Smooth muscle cell (in vitro differentiated cells): ENCODE data around the gene EIPR1. TPM values are rescaled to one million over a fixed set of nuclear protein-coding genes. Genes with fewer than 3 reads are reported as not detected.

Experiments
- DNase-seq: peaks from one replicate; lab custom pipeline; 2025; ENCODE audit not compliant: unreplicated experiment; lab: John Stamatoyannopoulos, UW
- H2AFZ ChIP-seq: fragments of 200-600 bp; sonication (generic); 2 replicates; pipeline ENCODE4 v1.6.0; 2016; ENCODE audit warnings: antibody characterized with exemption, low read depth, mild to moderate bottlenecking
- H3F3A ChIP-seq: fragments of 200-600 bp; sonication (generic); 2 replicates; pipeline ENCODE4 v1.6.0; 2017; ENCODE audit warnings: antibody characterized with exemption, low read depth
- H3K27ac ChIP-seq: fragments of 200-600 bp; sonication (generic); 2 replicates; pipeline ENCODE4 v1.5.1; 2016; ENCODE audit warnings: low read depth, mild to moderate bottlenecking
- H3K27me3 ChIP-seq: fragments of 200-600 bp; sonication (generic); 2 replicates; pipeline ENCODE4 v1.6.1; 2016; ENCODE audit warnings: low read depth, mild to moderate bottlenecking
- H3K36me3 ChIP-seq: fragments of 200-600 bp; sonication (generic); 2 replicates; pipeline ENCODE4 v1.5.1; 2016; ENCODE audit warnings: low read depth
- H3K4me1 ChIP-seq: fragments of 200-600 bp; sonication (generic); 2 replicates; pipeline ENCODE4 v1.5.1; 2016; ENCODE audit warnings: low read depth
- H3K4me2 ChIP-seq: fragments of 200-600 bp; sonication (generic); 2 replicates; pipeline ENCODE4 v1.6.0; 2016; ENCODE audit warnings: mild to moderate bottlenecking
- H3K4me3 ChIP-seq: fragments of 200-600 bp; sonication (generic); 2 replicates; pipeline ENCODE4 v1.5.1; 2016; ENCODE audit warnings: mild to moderate bottlenecking
- H3K79me2 ChIP-seq: fragments of 200-600 bp; sonication (generic); 2 replicates; pipeline ENCODE4 v1.6.0; 2016; ENCODE audit warnings: low read depth, mild to moderate bottlenecking
- H3K9ac ChIP-seq: fragments of 200-600 bp; sonication (generic); 2 replicates; pipeline ENCODE4 v1.6.0; 2016; ENCODE audit warnings: low read depth
- H3K9me3 ChIP-seq: fragments of 200-600 bp; sonication (generic); replicated peaks from 2 replicates; pipeline ENCODE4 v1.5.1; 2016; ENCODE audit warnings: low read depth
- H4K20me1 ChIP-seq: fragments of 200-600 bp; sonication (generic); 2 replicates; pipeline ENCODE4 v1.6.0; 2016; ENCODE audit warnings: low read depth
- WGBS: methylation state at CpG from one replicate; pipeline ENCODE4 v1.1.7; 2016; ENCODE audit warnings: low lambda C conversion rate; 5-methylcytosine and 5-hydroxymethylcytosine counted together
- polyA plus RNA-seq: library from polyadenylated mRNA; unstranded; fragments of >200 nt; fragmentation: Nextera tagmentation; extraction: Ambion mirVana; gene quantifications from 2 replicates; pipeline ENCODE4 v1.2.1, GENCODE V29; 2016
- total RNA-seq: library from RNA; depleted of rRNA; stranded (reverse); fragments of >200 nt; gene quantifications from 2 replicates; pipeline ENCODE4 v1.2.3, GENCODE V29; 2014
- TF ChIP-seq, protein P1 (sequence below): fragments of 200-600 bp; sonication (generic); IDR thresholded peaks from 2 replicates; pipeline ENCODE4 v1.5.1; 2017; ENCODE audit warnings: borderline replicate concordance, mild to moderate bottlenecking, antibody characterized with exemption; ENCODE audit not compliant: insufficient read depth, poor library complexity, severe bottlenecking

The EIPR1 gene
- total and polyA plus RNA-seq, 2 experiments from 2014 or later, result 18.5 to 23.1 TPM

- Histone ChIP-seq H3K9ac (no peak overlapping the region), H3K36me3 (no peaks in the 10 kb centered on the region), H3K27me3 (no peaks in the 10 kb centered on the region), H3K9me3 (no peaks in the 10 kb centered on the region), H3K79me2 (no peaks in the 10 kb centered on the region), H3F3A (no peaks in the 10 kb centered on the region), H3K27ac (no peak overlapping the region), H2AFZ (no peak overlapping the region), H3K4me1 (no peaks in the 10 kb centered on the region), H3K4me3 (no peak overlapping the region), H4K20me1 (peaks cover 28% of the 10 kb centered on the region), H3K4me2 (no peak overlapping the region)
- 97% methylated on average over 3 of the region's 3 CpGs for WGBS
- TF ChIP-seq, protein P1, sequence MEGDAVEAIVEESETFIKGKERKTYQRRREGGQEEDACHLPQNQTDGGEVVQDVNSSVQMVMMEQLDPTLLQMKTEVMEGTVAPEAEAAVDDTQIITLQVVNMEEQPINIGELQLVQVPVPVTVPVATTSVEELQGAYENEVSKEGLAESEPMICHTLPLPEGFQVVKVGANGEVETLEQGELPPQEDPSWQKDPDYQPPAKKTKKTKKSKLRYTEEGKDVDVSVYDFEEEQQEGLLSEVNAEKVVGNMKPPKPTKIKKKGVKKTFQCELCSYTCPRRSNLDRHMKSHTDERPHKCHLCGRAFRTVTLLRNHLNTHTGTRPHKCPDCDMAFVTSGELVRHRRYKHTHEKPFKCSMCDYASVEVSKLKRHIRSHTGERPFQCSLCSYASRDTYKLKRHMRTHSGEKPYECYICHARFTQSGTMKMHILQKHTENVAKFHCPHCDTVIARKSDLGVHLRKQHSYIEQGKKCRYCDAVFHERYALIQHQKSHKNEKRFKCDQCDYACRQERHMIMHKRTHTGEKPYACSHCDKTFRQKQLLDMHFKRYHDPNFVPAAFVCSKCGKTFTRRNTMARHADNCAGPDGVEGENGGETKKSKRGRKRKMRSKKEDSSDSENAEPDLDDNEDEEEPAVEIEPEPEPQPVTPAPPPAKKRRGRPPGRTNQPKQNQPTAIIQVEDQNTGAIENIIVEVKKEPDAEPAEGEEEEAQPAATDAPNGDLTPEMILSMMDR, result no peak
- DNase-seq, result no peak
Observed at GRCh38 chr2:3411103-3411502, 33.5 kb upstream of the EIPR1 start.

DNA sequence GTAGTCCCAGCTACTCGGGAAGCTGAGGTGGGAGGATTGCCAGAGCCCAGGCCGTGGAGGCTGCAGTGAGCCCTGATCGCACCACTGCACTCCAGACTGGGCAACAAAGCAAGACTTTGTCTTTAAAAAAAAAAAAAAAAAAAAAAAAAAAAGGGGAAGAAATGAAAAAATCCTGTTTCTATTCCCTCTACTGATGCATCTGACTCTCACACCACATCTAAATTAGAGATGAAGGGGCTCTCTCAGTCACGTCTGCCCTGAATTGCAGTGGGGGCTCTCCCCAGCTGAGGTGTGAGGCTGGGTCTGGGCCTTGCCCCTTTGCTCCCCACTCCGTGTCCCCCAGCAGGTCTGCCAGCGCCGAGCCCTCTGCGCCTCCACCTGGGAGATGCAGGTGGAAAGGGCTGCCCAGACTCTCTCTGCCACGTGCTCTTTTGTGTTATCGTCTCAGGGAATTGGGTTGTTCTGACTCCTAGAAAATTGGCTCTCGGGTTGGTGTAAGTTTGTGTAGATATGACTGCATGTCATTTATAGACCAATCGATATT, 32.1 kb upstream of the EIPR1 start:
- H3K79me2 ChIP-seq, result no peaks in the 10 kb centered on the region
- DNase-seq, result no peak
- WGBS, result 98% methylated on average over 11 of the region's 12 CpGs

GRCh38 chr2:3408781-3409180, 31.2 kb upstream of the EIPR1 start:
- H3K9ac ChIP-seq, result no peak overlapping the region
- H3K27me3 ChIP-seq, result no peaks in the 10 kb centered on the region
- peaks cover 36% of the 10 kb centered on the region for H4K20me1 ChIP-seq
- no peaks in the 10 kb centered on the region for H3F3A ChIP-seq
- H3K27ac ChIP-seq, result no peak overlapping the region
- TF ChIP-seq, protein P1, result no peak
- no peak overlapping the region for H3K4me3 ChIP-seq
- WGBS, result 98% methylated on average over 13 of the region's 13 CpGs
- no peaks in the 10 kb centered on the region for H3K4me1 ChIP-seq
- H3K4me2 ChIP-seq, result no peak overlapping the region
- H2AFZ ChIP-seq, result no peak overlapping the region
- DNase-seq, result no peak
- H3K9me3 ChIP-seq, result no peaks in the 10 kb centered on the region
- H3K79me2 ChIP-seq, result peaks cover 2% of the 10 kb centered on the region
- H3K36me3 ChIP-seq, result no peaks in the 10 kb centered on the region

More for the DNA sequence above, 32.1 kb upstream of the EIPR1 start:
- Histone ChIP-seq H2AFZ (no peak overlapping the region), H3K4me1 (no peaks in the 10 kb centered on the region), H3K9ac (no peak overlapping the region), H3K4me2 (no peak overlapping the region), H3K9me3 (no peaks in the 10 kb centered on the region), H3F3A (no peaks in the 10 kb centered on the region), H4K20me1 (peaks cover 34% of the 10 kb centered on the region), H3K27ac (no peak overlapping the region), H3K36me3 (no peaks in the 10 kb centered on the region), H3K4me3 (no peak overlapping the region), H3K27me3 (no peaks in the 10 kb centered on the region)
- TF ChIP-seq, protein P1, result no peak

GRCh38 chr2:3406501-3406900, 28.9 kb upstream of the EIPR1 start:
- H3K4me2 ChIP-seq, result no peak overlapping the region
- H3K9ac ChIP-seq, result no peak overlapping the region
- H3F3A ChIP-seq, result no peaks in the 10 kb centered on the region
- no peaks in the 10 kb centered on the region for H3K4me1 ChIP-seq
- no peaks in the 10 kb centered on the region for H3K9me3 ChIP-seq
- H3K79me2 ChIP-seq, result peaks cover 3% of the 10 kb centered on the region
- no peak overlapping the region for H3K27ac ChIP-seq
- no peaks in the 10 kb centered on the region for H3K36me3 ChIP-seq
- TF ChIP-seq, protein P1, result no peak
- H2AFZ ChIP-seq, result no peak overlapping the region
- 100% methylated on average over 3 of the region's 3 CpGs for WGBS
- H3K27me3 ChIP-seq, result no peaks in the 10 kb centered on the region
- H4K20me1 ChIP-seq, result peaks cover 22% of the 10 kb centered on the region
- no peak for DNase-seq
- no peak overlapping the region for H3K4me3 ChIP-seq
